Lung microvascular endothelial cell (primary cell): ENCODE data around the gene NHEJ1. TPM values are rescaled to one million over a fixed set of nuclear protein-coding genes. Genes with fewer than 3 reads are reported as not detected.

Source experiments
- DNase-seq, 2 donors: peaks; one replicate each; pipeline versions ENCODE4 v3.0.0 to v3.0.0-alpha.2; 2010; ENCODE audit warnings: low read depth in 2 of 2
- total RNA-seq: library from RNA; depleted of rRNA; stranded (reverse); fragments of >200 nt; gene quantifications from 2 replicates; pipeline ENCODE4 v1.2.1, GENCODE V29; 2014

The NHEJ1 gene
- total RNA-seq, 1 donor from 2014 or later, result 13.1 TPM

- DNase-seq, result no peak
Measured at GRCh38 chr2:219167997-219168396, 7.4 kb upstream of the NHEJ1 start.

- no peak for DNase-seq
Measured at GRCh38 chr2:219165058-219165911, 4.7 kb upstream of the NHEJ1 start.

GRCh38 chr2:219163156-219163555 lies 2.5 kb upstream of the NHEJ1 start:
- no peak for DNase-seq

GRCh38 chr2:219161097-219161496 lies 482 bp upstream of the NHEJ1 start:
- DNase-seq, result no peak

- DNase-seq, result no peak
Measured at GRCh38 chr2:219159771-219160185, 837 bp downstream of the NHEJ1 start.

- no peak for DNase-seq
Measured at GRCh38 chr2:219158586-219158985, 2.0 kb downstream of the NHEJ1 start.

GRCh38 chr2:219158025-219158424 lies 2.6 kb downstream of the NHEJ1 start:
- DNase-seq, result no peak

GRCh38 chr2:219157396-219157795 lies 3.2 kb downstream of the NHEJ1 start:
- DNase-seq, result no peak

- DNase-seq, result peak; percentile 70 to 83
Measured at GRCh38 chr2:219155054-219155644, 5.5 kb downstream of the NHEJ1 start.

GRCh38 chr2:219149667-219150066 lies 10.9 kb downstream of the NHEJ1 start:
- DNase-seq, result peak; percentile 9 to 67

- no peak for DNase-seq
Measured at GRCh38 chr2:219142329-219142728, 18.3 kb downstream of the NHEJ1 start.

- DNase-seq, result no peak
Measured at GRCh38 chr2:219140722-219141121, 19.9 kb downstream of the NHEJ1 start.

- DNase-seq, result no peak
Measured at GRCh38 chr2:219133976-219134375, 26.6 kb downstream of the NHEJ1 start.

GRCh38 chr2:219131744-219132143 lies 28.9 kb downstream of the NHEJ1 start:
- no peak for DNase-seq

GRCh38 chr2:219131327-219131726 lies 29.3 kb downstream of the NHEJ1 start:
- DNase-seq, result no peak

- DNase-seq, result no peak
Measured at GRCh38 chr2:219129589-219129988, 31.0 kb downstream of the NHEJ1 start.

- peak in 1 of 2 donors; percentile 14 for DNase-seq
Measured at GRCh38 chr2:219128396-219128795, 32.2 kb downstream of the NHEJ1 start.

GRCh38 chr2:219127037-219127635 lies 33.5 kb downstream of the NHEJ1 start:
- no peak for DNase-seq

GRCh38 chr2:219126555-219126954 lies 34.1 kb downstream of the NHEJ1 start:
- DNase-seq, result peak; percentile 7 to 12

- DNase-seq, result no peak
Measured at GRCh38 chr2:219125886-219126270, 34.7 kb downstream of the NHEJ1 start.

- DNase-seq, result peak in 1 of 2 donors; percentile 53
Measured at GRCh38 chr2:219125225-219125885, 35.3 kb downstream of the NHEJ1 start.
